T1000 (cell line): ENCODE data around the gene PIN1.

ENCODE experiments used
- DNase-seq: peaks from one replicate; lab custom pipeline; 2025; ENCODE audit warnings: mixed read lengths; lab: John Stamatoyannopoulos, UW

Gene PIN1

GRCh38 chr19:9891609-9892373 lies 56.7 kb downstream of the PIN1 start:
- no peak for DNase-seq
